Stimulated activated naive CD8-positive, alpha-beta T cell treated with anti-CD3 and anti-CD28 coated beads, Interleukin-15, Interleukin-2, amounts not matched to agents 100 U/mL and 50 U/mL, for 24 hours (primary cell): ENCODE data around the gene IFNAR1.
A peak's percentile ranks its signal among the peaks of the same experiment; 100 is the strongest.
"Not testable (repeated sequence)": the region's sequence is repeated elsewhere in the genome, so short reads cannot be mapped to it uniquely, and the experiment has no call there.

Source experiments
- ATAC-seq: fragments of 150-1000 bp; cut with Tn5 transposase; one replicate; pipeline ENCODE4 v1.10.0; 2021
- DNase-seq: peaks from one replicate; pipeline ENCODE4 v3.0.0; 2021

IFNAR1 gene

GRCh38 chr21:33377221-33377920, 52.6 kb downstream of the IFNAR1 start:
- DNase-seq (no peak), ATAC-seq (no peak)

- no peak for ATAC-seq
- no peak for DNase-seq
Observed at GRCh38 chr21:33378081-33378480, 53.3 kb downstream of the IFNAR1 start.

GRCh38 chr21:33379934-33380333, 55.2 kb downstream of the IFNAR1 start:
- DNase-seq, result not testable (repeated sequence)

DNA sequence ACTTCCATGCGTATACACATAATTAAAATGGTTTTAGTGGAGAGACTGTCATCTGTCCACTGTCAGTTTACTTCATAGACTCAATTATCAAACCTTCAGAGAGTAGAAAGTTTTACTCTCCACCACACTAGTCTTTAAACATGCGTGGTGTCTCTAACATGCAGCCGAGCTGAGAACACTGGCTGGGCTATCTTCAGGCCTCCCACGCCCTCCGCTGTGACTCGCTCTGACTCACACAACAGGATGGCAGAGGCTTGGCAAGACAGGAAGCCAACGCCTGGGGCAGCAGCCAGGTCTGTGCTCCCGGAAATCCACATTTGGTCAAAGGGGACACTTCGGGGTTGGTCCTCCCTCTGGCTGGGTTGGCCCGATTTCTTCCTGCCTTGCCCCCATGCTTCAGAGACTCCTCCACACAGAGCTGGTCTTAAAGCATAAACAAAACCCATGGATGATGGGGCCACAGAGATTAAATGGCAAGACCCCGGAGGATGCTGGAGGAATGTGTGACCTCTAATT, 55.8 kb downstream of the IFNAR1 start:
- ATAC-seq (peak; percentile 86), DNase-seq (peak; percentile 92)

More at GRCh38 chr21:33379934-33380333, 55.2 kb downstream of the IFNAR1 start:
- ATAC-seq, result not testable (repeated sequence)

- not testable (repeated sequence) for DNase-seq, ATAC-seq
Observed at GRCh38 chr21:33381381-33381780, 56.6 kb downstream of the IFNAR1 start.

GRCh38 chr21:33383056-33383888, 58.5 kb downstream of the IFNAR1 start:
- peak; percentile 73 for ATAC-seq
- peak; percentile 81 for DNase-seq

GRCh38 chr21:33384841-33385331, 60.1 kb downstream of the IFNAR1 start:
- DNase-seq, result no peak
- peak; percentile 34 for ATAC-seq

DNA sequence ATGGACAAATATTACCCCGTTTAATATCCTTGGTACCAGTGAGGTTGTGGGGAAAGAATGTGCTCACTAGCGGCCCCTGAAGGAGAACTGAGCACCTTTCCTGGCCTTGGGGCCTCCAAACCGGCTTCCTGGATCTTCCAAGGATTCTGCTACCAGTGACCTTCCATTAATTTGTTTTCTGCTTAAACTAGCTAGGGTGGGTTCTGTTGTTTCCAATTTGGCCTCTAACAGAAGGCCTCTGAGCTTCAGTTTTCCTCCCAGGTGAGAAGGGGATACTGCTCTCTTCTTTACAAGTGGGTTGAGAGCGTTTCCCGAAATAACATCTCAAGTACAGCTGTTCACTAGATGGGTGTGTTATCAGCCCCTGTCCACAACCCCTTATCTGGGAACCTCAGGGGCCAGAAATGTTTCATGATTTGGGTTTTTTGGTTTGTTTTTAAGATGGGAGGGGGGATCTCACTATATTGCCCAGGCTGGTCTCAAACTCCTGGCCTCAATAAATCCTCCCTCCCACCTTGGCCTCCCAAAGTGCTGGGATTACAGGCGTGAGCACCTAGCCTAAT, 61.5 kb downstream of the IFNAR1 start:
- no peak for ATAC-seq
- no peak for DNase-seq

- DNase-seq (no peak), ATAC-seq (no peak)
Observed at GRCh38 chr21:33387294-33387693, 62.5 kb downstream of the IFNAR1 start.

DNA sequence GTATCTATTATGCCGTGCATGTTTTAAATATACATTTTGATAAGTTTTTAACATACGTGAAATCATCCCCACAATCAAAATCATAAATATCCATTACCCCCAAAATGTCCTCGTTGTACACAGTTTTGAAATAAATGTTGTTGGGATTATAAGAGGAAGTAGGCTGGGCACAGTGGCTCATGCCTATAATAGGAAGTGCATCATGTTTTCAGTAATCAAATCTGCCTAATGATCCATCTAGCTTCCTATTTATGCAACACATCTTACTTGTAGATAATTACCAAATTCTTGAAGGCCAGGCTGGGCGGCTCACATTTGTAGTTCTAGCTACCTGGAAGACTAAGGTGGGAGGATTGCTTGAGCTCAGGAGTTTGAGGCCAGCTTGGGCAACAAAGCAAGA, 63.4 kb downstream of the IFNAR1 start:
- ATAC-seq (no peak), DNase-seq (no peak)

- DNase-seq (no peak), ATAC-seq (no peak)
Observed at GRCh38 chr21:33390479-33390878, 65.7 kb downstream of the IFNAR1 start.

DNA sequence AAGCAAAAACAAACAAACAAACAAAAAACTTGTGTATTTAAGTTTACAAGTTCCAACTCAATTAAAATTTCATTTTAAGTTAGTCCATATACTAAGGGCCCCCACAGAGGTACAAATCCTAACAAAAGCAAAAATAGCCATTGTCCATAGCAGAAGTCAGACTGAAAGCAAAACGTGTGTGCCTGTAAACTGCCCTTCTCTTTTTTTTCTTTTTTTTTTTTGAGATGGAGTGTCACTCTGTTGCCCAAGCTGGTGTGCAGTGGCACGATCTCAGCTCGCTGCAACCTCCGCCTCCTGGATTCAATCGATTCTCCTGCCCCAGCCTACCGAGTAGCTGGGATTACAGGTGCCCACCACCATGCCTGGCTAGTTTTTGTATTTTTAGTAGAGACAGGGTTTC, 66.9 kb downstream of the IFNAR1 start:
- ATAC-seq (no peak), DNase-seq (no peak)

- no peak for ATAC-seq
- no peak for DNase-seq
Observed at GRCh38 chr21:33392284-33392985, 67.7 kb downstream of the IFNAR1 start.

GRCh38 chr21:33393348-33393747, 68.6 kb downstream of the IFNAR1 start:
- no peak for ATAC-seq
- no peak for DNase-seq

DNA sequence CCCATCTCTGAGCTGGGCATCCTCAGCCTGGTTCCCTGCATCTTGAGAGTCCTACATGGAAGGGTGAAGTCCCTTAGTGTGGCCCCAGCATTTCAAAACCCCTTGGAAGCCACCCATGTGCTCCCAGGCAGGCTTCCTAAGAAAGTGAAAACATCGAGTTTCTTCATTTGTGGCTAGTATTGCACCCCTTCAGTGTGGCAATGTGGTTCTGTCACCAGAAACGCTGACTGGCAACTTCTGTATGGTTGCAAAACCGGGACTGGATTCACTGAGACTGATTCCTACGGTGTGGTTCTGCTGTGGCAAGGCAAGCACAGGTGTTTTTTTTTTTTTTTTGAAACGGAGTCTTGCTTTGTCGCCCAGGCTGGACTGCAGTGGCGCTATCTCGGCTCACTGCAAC, 69.5 kb downstream of the IFNAR1 start:
- ATAC-seq, result no peak
- DNase-seq, result no peak

- no peak for DNase-seq
- ATAC-seq, result peak; percentile 33
Observed at GRCh38 chr21:33395891-33396331, 71.1 kb downstream of the IFNAR1 start.

DNA sequence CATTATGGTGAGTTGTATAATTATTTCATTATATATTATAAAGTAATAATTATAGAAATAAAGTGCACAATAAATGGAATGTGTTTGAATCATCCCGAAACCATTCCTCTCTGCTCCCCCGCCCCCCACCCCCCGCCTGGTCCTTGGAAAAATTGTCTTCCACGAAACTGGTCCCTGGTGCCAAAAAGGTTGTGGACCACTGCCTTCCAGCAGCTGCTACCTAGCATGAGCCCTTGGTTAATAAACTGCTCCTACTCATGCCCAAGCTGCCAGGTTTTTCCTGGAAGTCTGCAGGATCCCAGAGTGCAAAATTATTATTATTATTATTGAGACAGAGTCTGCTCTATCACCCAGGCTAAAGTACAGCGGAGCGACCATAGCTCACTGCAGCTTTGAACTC, 71.7 kb downstream of the IFNAR1 start:
- ATAC-seq (no peak), DNase-seq (no peak)

GRCh38 chr21:33396951-33397350, 72.2 kb downstream of the IFNAR1 start:
- DNase-seq, result no peak
- no peak for ATAC-seq

DNA sequence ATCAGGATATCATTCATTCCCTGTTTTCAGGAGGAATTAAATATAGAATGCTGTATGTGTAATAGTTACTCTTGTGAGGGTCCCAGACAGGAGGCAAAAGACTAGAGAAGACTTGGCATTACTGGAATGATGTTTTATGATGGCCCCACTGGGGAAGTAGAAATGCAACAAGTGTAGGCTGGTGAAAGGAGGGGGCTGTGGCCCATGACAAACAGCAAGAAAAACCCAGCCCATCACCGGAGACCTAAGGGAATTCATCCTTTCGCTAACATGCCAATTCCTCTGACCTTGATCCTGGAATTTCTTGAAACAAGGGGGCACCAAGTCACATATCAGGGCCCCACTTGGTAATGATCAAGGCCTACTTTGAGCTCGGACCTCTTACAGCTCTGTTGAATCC, 72.9 kb downstream of the IFNAR1 start:
- DNase-seq (no peak), ATAC-seq (no peak)

GRCh38 chr21:33398361-33398760, 73.6 kb downstream of the IFNAR1 start:
- DNase-seq (no peak), ATAC-seq (no peak)

GRCh38 chr21:33401630-33401992, 76.8 kb downstream of the IFNAR1 start:
- DNase-seq (no peak), ATAC-seq (no peak)
